Fibroblast of pulmonary artery (primary cell): Measurements from ENCODE around the gene TEX29.

Experiments used
- DNase-seq: peaks from one replicate; pipeline ENCODE4 v3.0.0-alpha.2; 2010; ENCODE audit warnings: low read depth
- H3K4me3 ChIP-seq: replicated peaks from 2 replicates; pipeline ENCODE4 v1.5.1; 2011; ENCODE audit warnings: low read depth, mild to moderate bottlenecking, control low read depth, low read length, moderate library complexity
- CTCF ChIP-seq: IDR thresholded peaks from 2 replicates; pipeline ENCODE4 v1.5.1; 2011; ENCODE audit warnings: mild to moderate bottlenecking, control low read depth, low read length, inconsistent platforms; ENCODE audit errors: missing control alignments

TEX29 gene

GRCh38 chr13:111325146-111325890, 4.9 kb downstream of the TEX29 start:
- H3K4me3 ChIP-seq: no peak overlapping the region
- no peak for DNase-seq
- no peak for TF ChIP-seq CTCF

- no peak overlapping the region for H3K4me3 ChIP-seq
- DNase-seq: no peak
- no peak for TF ChIP-seq CTCF
Measured at GRCh38 chr13:111325941-111326620, 5.6 kb downstream of the TEX29 start.

- no peak overlapping the region for H3K4me3 ChIP-seq
- no peak for TF ChIP-seq CTCF
Measured at GRCh38 chr13:111326621-111326965, 6.2 kb downstream of the TEX29 start.

GRCh38 chr13:111326981-111327642, 6.7 kb downstream of the TEX29 start:
- DNase-seq: no peak
- TF ChIP-seq CTCF: no peak
- H3K4me3 ChIP-seq: no peak overlapping the region

More at GRCh38 chr13:111326621-111326965, 6.2 kb downstream of the TEX29 start:
- DNase-seq: no peak

GRCh38 chr13:111327730-111328573, 7.5 kb downstream of the TEX29 start:
- H3K4me3 ChIP-seq: no peak overlapping the region
- no peak for DNase-seq
- no peak for TF ChIP-seq CTCF

- no peak for DNase-seq
- no peak for TF ChIP-seq CTCF
- no peak overlapping the region for H3K4me3 ChIP-seq
Measured at GRCh38 chr13:111328574-111329410, 8.3 kb downstream of the TEX29 start.
